ENCODE data around the gene CFAP70.

The CFAP70 gene

DNA sequence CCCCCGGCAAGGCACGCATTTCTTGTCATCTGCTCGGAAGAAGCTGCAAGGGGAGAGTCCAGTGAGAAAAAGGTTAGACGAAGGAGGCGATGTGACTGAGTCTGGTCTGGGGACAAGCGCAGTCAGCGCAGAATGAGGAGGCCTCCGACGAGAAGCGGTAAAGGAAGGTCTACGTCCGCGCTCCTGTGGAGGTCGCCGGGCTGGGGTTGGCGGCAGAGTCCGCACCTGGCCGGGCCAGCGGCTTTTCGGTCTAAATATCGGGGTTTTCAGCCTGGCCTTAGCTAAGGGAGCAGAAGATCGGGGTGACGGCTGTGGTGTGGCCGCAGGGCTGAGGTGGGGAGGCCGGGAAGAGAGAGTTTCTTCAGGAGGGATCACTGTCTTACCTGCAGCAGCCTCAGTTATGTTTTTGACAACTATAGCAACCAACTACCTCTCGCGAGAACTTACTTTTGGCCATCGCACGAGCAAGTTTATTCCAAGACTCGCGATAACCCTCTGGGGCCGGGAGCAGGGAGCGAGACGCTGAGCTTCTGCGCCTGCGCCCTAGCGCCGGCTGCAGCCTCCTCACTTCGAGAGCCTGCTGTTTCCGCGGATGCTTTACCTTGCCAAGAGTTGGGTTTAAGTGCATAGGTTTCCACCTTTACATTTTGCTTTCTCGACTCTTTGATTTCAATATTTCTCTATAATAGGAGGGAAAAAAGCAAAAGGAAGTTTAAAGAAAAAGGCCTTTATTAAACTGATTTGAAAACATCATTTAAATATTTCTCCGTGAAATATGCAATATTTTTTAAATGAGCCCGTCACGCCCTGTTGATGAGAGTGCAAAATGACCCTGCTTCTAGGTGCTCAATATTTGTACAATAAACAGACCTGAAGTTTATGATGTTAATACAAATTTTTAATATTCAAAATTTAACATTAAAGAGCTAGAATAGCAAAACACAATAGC is at the start of gene CFAP70:
Gene CFAP70 (minus strand): TSS at position 534 of the 949 bp plus-strand sequence. CDS start 4,068 bp downstream, outside the sequence.
- TF ChIP-seq, protein P1, sequence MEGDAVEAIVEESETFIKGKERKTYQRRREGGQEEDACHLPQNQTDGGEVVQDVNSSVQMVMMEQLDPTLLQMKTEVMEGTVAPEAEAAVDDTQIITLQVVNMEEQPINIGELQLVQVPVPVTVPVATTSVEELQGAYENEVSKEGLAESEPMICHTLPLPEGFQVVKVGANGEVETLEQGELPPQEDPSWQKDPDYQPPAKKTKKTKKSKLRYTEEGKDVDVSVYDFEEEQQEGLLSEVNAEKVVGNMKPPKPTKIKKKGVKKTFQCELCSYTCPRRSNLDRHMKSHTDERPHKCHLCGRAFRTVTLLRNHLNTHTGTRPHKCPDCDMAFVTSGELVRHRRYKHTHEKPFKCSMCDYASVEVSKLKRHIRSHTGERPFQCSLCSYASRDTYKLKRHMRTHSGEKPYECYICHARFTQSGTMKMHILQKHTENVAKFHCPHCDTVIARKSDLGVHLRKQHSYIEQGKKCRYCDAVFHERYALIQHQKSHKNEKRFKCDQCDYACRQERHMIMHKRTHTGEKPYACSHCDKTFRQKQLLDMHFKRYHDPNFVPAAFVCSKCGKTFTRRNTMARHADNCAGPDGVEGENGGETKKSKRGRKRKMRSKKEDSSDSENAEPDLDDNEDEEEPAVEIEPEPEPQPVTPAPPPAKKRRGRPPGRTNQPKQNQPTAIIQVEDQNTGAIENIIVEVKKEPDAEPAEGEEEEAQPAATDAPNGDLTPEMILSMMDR (IDR thresholded peaks at IDR 0.05), result no peak

DNA sequence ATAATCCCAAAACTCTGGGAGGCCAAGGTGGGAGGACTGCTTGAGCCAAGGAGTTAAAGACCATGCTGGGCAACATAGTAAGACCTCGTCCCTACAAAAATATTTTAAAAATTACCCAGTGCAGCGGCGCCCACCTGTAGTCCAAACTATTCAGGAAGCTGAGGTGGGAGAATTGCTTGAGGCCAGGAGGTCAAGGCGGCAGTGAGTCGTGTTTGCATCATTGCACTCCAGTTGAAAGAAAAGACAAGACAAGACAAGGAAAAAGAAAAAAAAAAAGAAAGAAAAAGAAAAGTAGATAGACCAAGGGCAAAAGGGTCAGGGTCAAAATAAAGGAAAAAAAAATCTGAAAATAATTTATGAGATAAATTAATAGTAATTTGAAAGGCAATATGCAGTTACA is 49.4 kb upstream of the CFAP70 start:
- TF ChIP-seq, protein P1 (IDR thresholded peaks at IDR 0.05), result no peak

DNA sequence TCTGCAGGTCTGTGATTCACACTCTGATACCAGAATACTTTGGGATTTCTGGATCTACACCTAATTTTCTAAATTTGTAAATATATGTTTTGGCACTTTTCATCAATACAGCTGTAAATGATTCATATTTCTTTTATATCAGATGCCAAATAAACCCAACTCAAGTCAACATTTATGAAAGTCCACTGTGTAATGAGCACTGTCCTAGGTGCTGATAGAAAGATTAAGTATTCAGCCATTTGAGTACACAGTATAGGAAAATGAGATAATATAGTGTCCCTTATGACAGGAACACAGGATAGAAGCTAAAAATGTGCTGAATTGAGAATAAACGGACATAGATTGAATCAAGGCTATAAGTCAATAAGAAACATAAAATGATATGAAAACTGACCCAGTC is 48.8 kb upstream of the CFAP70 start:
- TF ChIP-seq, protein P1 (IDR thresholded peaks at IDR 0.05), result no peak

DNA sequence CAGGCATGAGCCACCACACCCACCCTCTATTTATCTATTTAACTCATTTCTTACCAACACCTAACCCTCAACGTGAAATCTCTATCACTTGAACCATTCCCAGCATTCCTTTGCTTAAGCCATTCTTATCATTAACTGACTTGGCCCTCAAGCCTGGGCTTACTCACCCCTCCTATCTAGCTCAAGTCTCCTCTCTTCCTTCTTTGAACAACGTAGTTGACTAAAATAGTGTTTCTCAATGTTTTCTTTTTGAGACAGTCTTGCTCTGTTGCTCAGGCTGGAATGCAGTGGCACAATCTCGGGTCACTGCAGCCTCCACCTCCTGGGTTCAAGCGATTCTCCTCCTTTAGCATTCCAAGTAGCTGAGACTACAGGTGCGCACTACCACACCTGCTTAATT is 48.2 kb upstream of the CFAP70 start:
- TF ChIP-seq, protein P1 (IDR thresholded peaks at IDR 0.05), result no peak

DNA sequence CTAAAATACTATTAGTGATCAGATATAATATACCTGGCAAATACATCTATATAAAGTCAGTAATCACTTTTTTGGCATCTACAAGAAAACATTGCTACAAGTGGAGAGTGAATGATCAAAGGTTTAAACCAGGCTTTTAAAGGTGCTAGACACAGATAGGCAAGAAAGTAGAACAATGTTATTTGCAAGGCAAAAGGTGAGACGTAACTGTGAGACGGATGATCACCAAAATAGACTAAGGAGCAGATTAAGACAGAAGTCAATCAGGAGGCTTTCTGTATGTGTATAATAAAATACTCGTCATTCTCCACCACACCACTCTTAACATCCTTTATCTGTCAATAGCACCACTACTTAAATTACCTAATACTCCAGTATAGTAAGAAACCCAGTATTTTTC is 46.9 kb upstream of the CFAP70 start:
- TF ChIP-seq, protein P1 (IDR thresholded peaks at IDR 0.05), result no peak

DNA sequence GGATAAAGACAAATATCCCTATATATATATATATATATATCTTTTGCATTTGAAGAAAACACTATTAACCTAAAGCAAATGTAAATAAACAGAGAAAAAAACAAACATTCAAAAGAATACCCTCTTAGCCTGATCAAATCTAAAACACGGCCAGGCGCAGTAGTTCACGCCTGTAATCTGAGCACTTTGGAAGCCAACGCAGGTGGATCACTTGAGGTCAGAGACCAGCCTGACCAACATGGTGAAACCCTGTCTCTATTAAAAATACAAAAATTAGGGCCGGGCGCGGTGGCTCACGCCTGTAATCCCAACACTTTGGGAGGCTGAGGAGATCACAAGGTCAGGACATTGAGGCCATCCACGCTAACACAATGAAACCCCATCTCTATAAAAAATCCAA is 46.0 kb upstream of the CFAP70 start:
- TF ChIP-seq, protein P1 (IDR thresholded peaks at IDR 0.05), result no peak

DNA sequence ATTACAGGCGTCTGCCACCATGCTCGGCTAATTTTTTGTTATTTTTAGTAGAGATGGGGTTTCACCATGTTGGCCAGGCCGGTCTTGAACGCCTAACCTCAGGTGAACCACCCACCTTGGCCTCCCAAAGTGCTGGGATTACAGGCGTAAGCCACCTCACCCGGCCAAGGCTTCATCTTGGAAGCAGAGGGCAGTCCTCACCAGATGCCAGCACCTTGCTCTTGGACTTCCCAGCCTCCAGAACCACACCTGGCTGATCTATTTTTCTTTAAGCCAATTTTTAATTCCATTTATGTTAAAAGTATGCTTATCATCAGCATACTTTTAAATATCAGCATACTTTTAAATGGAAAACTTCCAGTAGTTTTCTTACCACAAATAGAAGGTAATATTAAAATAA is 43.0 kb upstream of the CFAP70 start:
- TF ChIP-seq, protein P1 (IDR thresholded peaks at IDR 0.05), result no peak

Measured in LNCAP (cell line).